OCI-LY1 (cell line): ENCODE results near the gene CAD.
"Not testable (repeated sequence)": the region's sequence is repeated elsewhere in the genome, so short reads cannot be mapped to it uniquely, and the experiment has no call there.

Experiments
- CTCF ChIP-seq: fragments of 200-600 bp; sonication (generic), shearing (Covaris generic); IDR thresholded peaks from 2 replicates; pipeline ENCODE4 v1.5.1; 2017; ENCODE audit warnings: mild to moderate bottlenecking, antibody characterized with exemption, low read length, moderate library complexity, mixed read lengths
- EZH2 ChIP-seq: fragments of 200-600 bp; sonication (generic), shearing (Covaris generic); IDR thresholded peaks from 2 replicates; pipeline ENCODE4 v1.8.0; 2017; ENCODE audit warnings: borderline replicate concordance, mixed run types, mild to moderate bottlenecking, antibody characterized with exemption, low read length, moderate library complexity, mixed read lengths

DNA sequence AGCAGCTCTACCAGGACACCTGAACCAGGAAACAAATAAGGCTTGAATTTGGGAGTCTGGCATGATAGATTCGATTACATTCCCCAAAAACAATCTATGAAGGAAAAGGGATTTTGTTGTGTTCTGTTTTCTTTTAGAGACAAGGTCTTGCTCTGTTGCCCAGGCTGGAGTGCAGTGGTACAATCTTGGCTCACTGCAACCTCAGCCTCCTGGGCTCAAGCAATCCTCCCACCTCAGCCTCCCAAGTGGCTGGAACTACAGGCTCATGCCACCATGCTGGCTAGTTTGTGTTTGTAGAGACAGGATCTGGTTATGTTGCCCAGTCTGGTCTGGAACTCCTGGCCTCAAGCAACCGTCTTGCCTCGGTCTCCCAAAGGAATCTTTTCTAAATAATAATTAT, 19.1 kb upstream of the CAD start:
- not testable (repeated sequence) for TF ChIP-seq EZH2, CTCF
